CD4-positive, CD25-positive, alpha-beta regulatory T cell (primary cell): ENCODE measurements around the gene RPE. TPM values are rescaled to one million over a fixed set of nuclear protein-coding genes. Genes with fewer than 3 reads are reported as not detected.

Source experiments
- ATAC-seq, 2 donors: fragments of 150-1000 bp; cut with Tn5 transposase; one replicate each; pipeline ENCODE4 v1.10.0; 2021; ENCODE audit warnings: low read depth in 2 of 2, moderate number of reproducible peaks in 2 of 2, moderate library complexity in 1 of 2
- DNase-seq, 3 donors: peaks; one replicate each; pipeline versions ENCODE4 v3.0.0 to v3.0.0-alpha.2; 2012 to 2022; ENCODE audit warnings: mixed read lengths in 1 of 3
- H3K27ac ChIP-seq: one replicate; pipeline ENCODE4 v1.7.0; 2013; ENCODE audit warnings: mild to moderate bottlenecking, low read length; ENCODE audit not compliant: insufficient read depth, poor library complexity, severe bottlenecking
- H3K27me3 ChIP-seq: one replicate; pipeline ENCODE4 v1.7.0; 2013; ENCODE audit warnings: low read length; ENCODE audit not compliant: control insufficient read depth, insufficient read depth
- H3K36me3 ChIP-seq: one replicate; pipeline ENCODE4 v1.7.0; 2013; ENCODE audit warnings: mild to moderate bottlenecking, low read length, moderate library complexity; ENCODE audit not compliant: control insufficient read depth, insufficient read depth
- H3K4me1 ChIP-seq: 2 replicates; pipeline ENCODE4 v1.7.0; 2013; ENCODE audit warnings: mild to moderate bottlenecking, low read length; ENCODE audit not compliant: insufficient read depth, control insufficient read depth, poor library complexity, severe bottlenecking
- H3K4me3 ChIP-seq: one replicate; pipeline ENCODE4 v1.7.0; 2013; ENCODE audit warnings: low read depth, mild to moderate bottlenecking, low read length, moderate library complexity
- H3K9me3 ChIP-seq, 2 experiments: 1 replicate in 1 of 2; 2 replicates in 1 of 2; pipeline ENCODE4 v1.7.0; 2013; ENCODE audit warnings: low read length in 2 of 2, mild to moderate bottlenecking in 1 of 2, moderate library complexity in 1 of 2; ENCODE audit not compliant: control insufficient read depth in 2 of 2
- H3K27ac Mint-ChIP-seq, 3 donors: one replicate each; pipeline ENCODE4 v1.8.0; 2020 to 2022; ENCODE audit warnings: mild to moderate bottlenecking in 3 of 3, mixed read lengths in 3 of 3, moderate library complexity in 2 of 3
- H3K27me3 Mint-ChIP-seq: one replicate; pipeline ENCODE4 v1.8.0; 2022; ENCODE audit warnings: mild to moderate bottlenecking, mixed read lengths
- H3K36me3 Mint-ChIP-seq: one replicate; pipeline ENCODE4 v1.8.0; 2020; ENCODE audit warnings: mixed read lengths
- H3K4me1 Mint-ChIP-seq, 4 donors: one replicate each; pipeline ENCODE4 v1.8.0; 2020 to 2022; ENCODE audit warnings: mixed read lengths in 4 of 4, mild to moderate bottlenecking in 1 of 4
- H3K4me3 Mint-ChIP-seq, 4 donors: one replicate each; pipeline ENCODE4 v1.8.0; 2020 to 2022; ENCODE audit warnings: mild to moderate bottlenecking in 4 of 4, mixed read lengths in 4 of 4, moderate library complexity in 3 of 4
- H3K9me3 Mint-ChIP-seq, 7 donors: one replicate each; pipeline ENCODE4 v1.8.0; 2020 to 2022; ENCODE audit warnings: mixed read lengths in 7 of 7, mild to moderate bottlenecking in 3 of 7, moderate library complexity in 2 of 7
- polyA plus RNA-seq, 4 donors: library from polyadenylated mRNA; unstranded; fragments of 300-500 nt; fragmentation: Illumina TruSeq; gene quantifications; one replicate each; pipeline ENCODE4 v1.2.3, GENCODE V29; 2021
- total RNA-seq: library from RNA; stranded (reverse); gene quantifications from one replicate; pipeline ENCODE4 v1.2.3, GENCODE V29; 2022

The RPE gene
- total and polyA plus RNA-seq, 5 donors from 2014 or later, result 17.9 to 25.0 (median 21.3) TPM

GRCh38 chr2:210034087-210034683, 31.7 kb downstream of the RPE start:
- ATAC-seq (no peak), DNase-seq (no peak)
- Mint-ChIP-seq H3K27me3 (no peaks in the 10 kb centered on the region), H3K4me1 (peaks cover 0 to 20% (median 1%) of the 10 kb centered on the region in 4 donors), H3K9me3 (no peaks in the 10 kb centered on the region), H3K36me3 (peaks cover 4% of the 10 kb centered on the region), H3K4me3 (no peak overlapping the region), H3K27ac (peak overlapping the region in 1 of 3 donors; percentile 30)
- H3K4me1 ChIP-seq, result no peaks in the 10 kb centered on the region
- no peaks in the 10 kb centered on the region for H3K9me3 ChIP-seq
- no peak overlapping the region for H3K27ac ChIP-seq
- no peaks in the 10 kb centered on the region for H3K27me3 ChIP-seq
- no peaks in the 10 kb centered on the region for H3K36me3 ChIP-seq
- no peak overlapping the region for H3K4me3 ChIP-seq

GRCh38 chr2:210035679-210036078, 33.2 kb downstream of the RPE start:
- Mint-ChIP-seq H3K36me3 (peaks cover 4% of the 10 kb centered on the region), H3K9me3 (no peaks in the 10 kb centered on the region), H3K27me3 (no peaks in the 10 kb centered on the region), H3K4me1 (peaks cover 0 to 16% (median 1%) of the 10 kb centered on the region in 4 donors), H3K4me3 (no peak overlapping the region), H3K27ac (no peak overlapping the region)
- H3K9me3 ChIP-seq, result no peaks in the 10 kb centered on the region
- H3K27ac ChIP-seq, result no peak overlapping the region
- H3K27me3 ChIP-seq, result no peaks in the 10 kb centered on the region
- ATAC-seq, result no peak
- DNase-seq, result no peak
- no peak overlapping the region for H3K4me3 ChIP-seq
- peaks cover under 1% of the 10 kb centered on the region for H3K36me3 ChIP-seq
- H3K4me1 ChIP-seq, result no peaks in the 10 kb centered on the region

GRCh38 chr2:210038078-210038477, 35.6 kb downstream of the RPE start:
- Mint-ChIP-seq H3K4me3 (no peak overlapping the region), H3K4me1 (peaks cover 0 to 11% (median 0%) of the 10 kb centered on the region in 4 donors), H3K27ac (no peak overlapping the region), H3K36me3 (no peaks in the 10 kb centered on the region), H3K9me3 (no peaks in the 10 kb centered on the region), H3K27me3 (no peaks in the 10 kb centered on the region)
- Histone ChIP-seq H3K27me3 (no peaks in the 10 kb centered on the region), H3K4me1 (no peaks in the 10 kb centered on the region), H3K36me3 (peaks cover 7% of the 10 kb centered on the region), H3K9me3 (no peaks in the 10 kb centered on the region), H3K4me3 (no peak overlapping the region), H3K27ac (no peak overlapping the region)
- DNase-seq, result no peak
- no peak for ATAC-seq

- Mint-ChIP-seq H3K27me3 (no peaks in the 10 kb centered on the region), H3K9me3 (peaks cover 0 to 6% (median 0%) of the 10 kb centered on the region in 7 donors), H3K27ac (no peak overlapping the region), H3K4me1 (peaks cover 0 to 8% (median 0%) of the 10 kb centered on the region in 4 donors), H3K36me3 (peaks cover 20% of the 10 kb centered on the region), H3K4me3 (no peak overlapping the region)
- Histone ChIP-seq H3K4me1 (no peaks in the 10 kb centered on the region), H3K27ac (no peak overlapping the region), H3K27me3 (no peaks in the 10 kb centered on the region), H3K36me3 (peaks cover 5% of the 10 kb centered on the region), H3K4me3 (no peak overlapping the region), H3K9me3 (no peaks in the 10 kb centered on the region)
- DNase-seq (no peak), ATAC-seq (no peak)
Measured at GRCh38 chr2:210046851-210047500, 44.5 kb downstream of the RPE start.

- peaks cover 20% of the 10 kb centered on the region for H3K36me3 Mint-ChIP-seq
- peaks cover 2% of the 10 kb centered on the region for H3K36me3 ChIP-seq
- H3K9me3 ChIP-seq, result peaks cover 6% of the 10 kb centered on the region in 2 experiments
- H3K4me3 Mint-ChIP-seq, result no peak overlapping the region
- H3K4me1 Mint-ChIP-seq, result peaks cover 0 to 8% (median 0%) of the 10 kb centered on the region in 4 donors
- H3K4me3 ChIP-seq, result no peak overlapping the region
- no peaks in the 10 kb centered on the region for H3K4me1 ChIP-seq
- DNase-seq, result no peak
- no peaks in the 10 kb centered on the region for H3K27me3 Mint-ChIP-seq
- H3K27ac Mint-ChIP-seq, result no peak overlapping the region
- ATAC-seq, result no peak
- H3K27me3 ChIP-seq, result no peaks in the 10 kb centered on the region
- H3K9me3 Mint-ChIP-seq, result peaks cover 0 to 10% (median 2%) of the 10 kb centered on the region in 7 donors
- H3K27ac ChIP-seq, result no peak overlapping the region
Measured at GRCh38 chr2:210049831-210050230, 47.4 kb downstream of the RPE start.

- no peak overlapping the region for H3K27ac Mint-ChIP-seq
- no peaks in the 10 kb centered on the region for H3K27me3 ChIP-seq
- H3K4me3 ChIP-seq, result no peak overlapping the region
- no peak overlapping the region for H3K4me3 Mint-ChIP-seq
- H3K27ac ChIP-seq, result no peak overlapping the region
- H3K4me1 ChIP-seq, result no peaks in the 10 kb centered on the region
- no peaks in the 10 kb centered on the region for H3K27me3 Mint-ChIP-seq
- peaks cover 0 to 18% (median 4%) of the 10 kb centered on the region in 7 donors for H3K9me3 Mint-ChIP-seq
- H3K36me3 Mint-ChIP-seq, result peaks cover 23% of the 10 kb centered on the region
- no peak for ATAC-seq
- H3K36me3 ChIP-seq, result peaks cover 2% of the 10 kb centered on the region
- no peak for DNase-seq
- H3K4me1 Mint-ChIP-seq, result peaks cover 0 to 8% (median 0%) of the 10 kb centered on the region in 4 donors
- H3K9me3 ChIP-seq, result peaks cover 7% of the 10 kb centered on the region in 2 experiments
Measured at GRCh38 chr2:210050885-210051284, 48.4 kb downstream of the RPE start.

- peaks cover 0 to 23% (median 4%) of the 10 kb centered on the region in 7 donors for H3K9me3 Mint-ChIP-seq
- peaks cover 12% of the 10 kb centered on the region for H3K36me3 Mint-ChIP-seq
- Histone ChIP-seq H3K4me3 (no peak overlapping the region), H3K36me3 (no peaks in the 10 kb centered on the region), H3K27me3 (no peaks in the 10 kb centered on the region), H3K27ac (no peak overlapping the region), H3K4me1 (no peaks in the 10 kb centered on the region), H3K9me3 (peaks cover 7% of the 10 kb centered on the region in 2 experiments)
- no peak overlapping the region for H3K27ac Mint-ChIP-seq
- ATAC-seq, result no peak
- peaks cover 0 to 6% (median 0%) of the 10 kb centered on the region in 4 donors for H3K4me1 Mint-ChIP-seq
- H3K27me3 Mint-ChIP-seq, result no peaks in the 10 kb centered on the region
- no peak for DNase-seq
- H3K4me3 Mint-ChIP-seq, result no peak overlapping the region
Measured at GRCh38 chr2:210054696-210055095, 52.3 kb downstream of the RPE start.

- no peak overlapping the region for H3K4me3 Mint-ChIP-seq
- Histone ChIP-seq H3K4me3 (no peak overlapping the region), H3K36me3 (no peaks in the 10 kb centered on the region), H3K27me3 (no peaks in the 10 kb centered on the region), H3K27ac (no peak overlapping the region), H3K9me3 (peaks cover 7% of the 10 kb centered on the region in 2 experiments), H3K4me1 (no peaks in the 10 kb centered on the region)
- H3K4me1 Mint-ChIP-seq, result no peaks in the 10 kb centered on the region
- no peaks in the 10 kb centered on the region for H3K27me3 Mint-ChIP-seq
- no peak overlapping the region for H3K27ac Mint-ChIP-seq
- peaks cover 0 to 23% (median 4%) of the 10 kb centered on the region in 7 donors for H3K9me3 Mint-ChIP-seq
- no peak for DNase-seq
- H3K36me3 Mint-ChIP-seq, result peaks cover 9% of the 10 kb centered on the region
- ATAC-seq, result no peak
Measured at GRCh38 chr2:210055825-210056224, 53.4 kb downstream of the RPE start.
